Kidney (tissue), 14 donors: ENCODE measurements around the gene PPP2R2D. TPM values are rescaled to one million over a fixed set of nuclear protein-coding genes. Genes with fewer than 3 reads are reported as not detected.

Experiments used
- DNase-seq, 5 donors: peaks; one replicate each; pipeline ENCODE4 v3.0.0-alpha.2; 2013 to 2020
- FAIRE-seq: peaks from 2 replicates; lab custom pipeline; 2012; peaks lifted over from hg19 to GRCh38; lab: Jason Lieb, UNC
- H3K27ac ChIP-seq, 2 donors: one replicate each; pipeline ENCODE4 v1.7.0; 2013; ENCODE audit warnings: low read depth in 2 of 2, low read length in 2 of 2, inconsistent platforms in 1 of 2
- H3K27me3 ChIP-seq: one replicate; pipeline ENCODE4 v1.7.1; 2013; ENCODE audit warnings: low read length, inconsistent platforms; ENCODE audit not compliant: control insufficient read depth, insufficient read depth
- H3K36me3 ChIP-seq, 3 donors: one replicate each; pipeline versions ENCODE4 v1.7.0 to v1.7.1; 2013; ENCODE audit warnings: low read length in 3 of 3, control low read depth in 1 of 3, inconsistent platforms in 1 of 3; ENCODE audit not compliant: insufficient read depth in 3 of 3, control insufficient read depth in 2 of 3
- H3K4me1 ChIP-seq, 3 donors: one replicate each; pipeline versions ENCODE4 v1.7.0 to v1.7.1; 2013; ENCODE audit warnings: low read length in 3 of 3, inconsistent platforms in 1 of 3, low read depth in 1 of 3; ENCODE audit not compliant: control insufficient read depth in 2 of 3, insufficient read depth in 2 of 3
- H3K4me3 ChIP-seq, 3 donors: one replicate each; pipeline versions ENCODE4 v1.7.0 to v1.8.1; 2013; ENCODE audit warnings: low read length in 3 of 3, control low read depth in 1 of 3, inconsistent platforms in 1 of 3
- H3K9ac ChIP-seq, 3 donors: one replicate each; pipeline versions ENCODE4 v1.7.0 to v1.7.1; 2013; ENCODE audit warnings: low read length in 3 of 3, control low read depth in 1 of 3, inconsistent platforms in 1 of 3
- H3K9me3 ChIP-seq, 3 donors: one replicate each; pipeline versions ENCODE4 v1.7.0 to v1.7.1; 2013; ENCODE audit warnings: low read length in 3 of 3, control low read depth in 1 of 3, inconsistent platforms in 1 of 3; ENCODE audit not compliant: control insufficient read depth in 2 of 3, insufficient read depth in 1 of 3
- intact Hi-C: fragments of 100-400 bp; cut with DNase I; formaldehyde crosslinking; loops from one replicate; pipeline ENCODE4 v1.11.1; 2022
- polyA plus RNA-seq: library from polyadenylated mRNA; stranded (reverse); fragments of 350-450 nt; fragmentation: Illumina TruSeq; extraction: RNeasy Lipid Tissue Mini Kit (QIAGEN cat#74804); gene quantifications from one replicate; pipeline ENCODE4 v1.2.3, GENCODE V29; 2014; ENCODE audit warnings: low read depth, low replicate concordance; ENCODE audit not compliant: insufficient read depth
- total RNA-seq: library from RNA; stranded (reverse); fragmentation: NEBNext Ultra II Directional; extraction: Animal tissue kit (Norgen Biotek cat#: 25700); gene quantifications from one replicate; pipeline ENCODE4 v1.2.1, GENCODE V29; 2021
- TF ChIP-seq, protein P1 (sequence below): IDR thresholded peaks from 3 replicates; pipeline ENCODE4 v1.5.1; 2012; ENCODE audit warnings: mild to moderate bottlenecking, moderate library complexity, borderline replicate concordance; ENCODE audit not compliant: insufficient read depth; ENCODE audit errors: extremely low read depth
- donor health status: control.
- donor health status: control.
- donor health status: control.
- donor health status: control.
- donor health status: control.
- donor health status: DM: yes; HTN: yes; CAD: no.
- donor health status: Normal renal cell carcinoma (clear cell type).

Gene PPP2R2D
- total and polyA plus RNA-seq, 2 donors from 2014 or later, result 28.3 to 34.8 TPM

DNA sequence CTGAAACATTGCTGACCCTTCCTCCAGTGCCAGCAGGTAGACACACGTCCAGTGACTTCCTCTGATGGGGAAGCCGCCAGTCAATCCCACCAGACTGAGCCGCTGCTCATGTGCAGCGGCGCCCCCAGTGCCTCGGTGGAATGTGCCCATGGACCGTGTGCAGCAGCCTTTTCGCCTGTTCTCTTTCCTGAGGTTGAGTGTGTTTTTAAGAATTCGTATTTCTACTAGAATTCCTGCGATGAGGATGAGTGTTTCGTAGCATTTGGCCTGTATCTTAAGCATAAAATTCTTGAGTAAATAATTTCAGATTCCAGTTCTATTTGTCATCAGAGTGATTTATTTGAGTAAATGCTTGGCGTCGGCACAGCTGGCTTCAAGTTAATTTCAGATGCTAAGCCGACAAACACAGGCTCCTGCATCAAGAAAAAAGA is 45.5 kb downstream of the PPP2R2D start:
- Histone ChIP-seq H3K27ac (peak overlapping the region in 1 of 2 donors; percentile 29), H3K27me3 (no peaks in the 10 kb centered on the region), H3K36me3 (peaks cover 15 to 57% (median 39%) of the 10 kb centered on the region in 3 donors), H3K4me3 (no peak overlapping the region), H3K9ac (no peak overlapping the region), H3K9me3 (no peaks in the 10 kb centered on the region), H3K4me1 (peaks cover 0 to 17% (median 7%) of the 10 kb centered on the region in 3 donors)
- intact Hi-C loops, result no loop called here
- TF ChIP-seq, protein P1, sequence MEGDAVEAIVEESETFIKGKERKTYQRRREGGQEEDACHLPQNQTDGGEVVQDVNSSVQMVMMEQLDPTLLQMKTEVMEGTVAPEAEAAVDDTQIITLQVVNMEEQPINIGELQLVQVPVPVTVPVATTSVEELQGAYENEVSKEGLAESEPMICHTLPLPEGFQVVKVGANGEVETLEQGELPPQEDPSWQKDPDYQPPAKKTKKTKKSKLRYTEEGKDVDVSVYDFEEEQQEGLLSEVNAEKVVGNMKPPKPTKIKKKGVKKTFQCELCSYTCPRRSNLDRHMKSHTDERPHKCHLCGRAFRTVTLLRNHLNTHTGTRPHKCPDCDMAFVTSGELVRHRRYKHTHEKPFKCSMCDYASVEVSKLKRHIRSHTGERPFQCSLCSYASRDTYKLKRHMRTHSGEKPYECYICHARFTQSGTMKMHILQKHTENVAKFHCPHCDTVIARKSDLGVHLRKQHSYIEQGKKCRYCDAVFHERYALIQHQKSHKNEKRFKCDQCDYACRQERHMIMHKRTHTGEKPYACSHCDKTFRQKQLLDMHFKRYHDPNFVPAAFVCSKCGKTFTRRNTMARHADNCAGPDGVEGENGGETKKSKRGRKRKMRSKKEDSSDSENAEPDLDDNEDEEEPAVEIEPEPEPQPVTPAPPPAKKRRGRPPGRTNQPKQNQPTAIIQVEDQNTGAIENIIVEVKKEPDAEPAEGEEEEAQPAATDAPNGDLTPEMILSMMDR, result no peak
- FAIRE-seq (no peak), DNase-seq (peak in 1 of 5 donors; percentile 20)

DNA sequence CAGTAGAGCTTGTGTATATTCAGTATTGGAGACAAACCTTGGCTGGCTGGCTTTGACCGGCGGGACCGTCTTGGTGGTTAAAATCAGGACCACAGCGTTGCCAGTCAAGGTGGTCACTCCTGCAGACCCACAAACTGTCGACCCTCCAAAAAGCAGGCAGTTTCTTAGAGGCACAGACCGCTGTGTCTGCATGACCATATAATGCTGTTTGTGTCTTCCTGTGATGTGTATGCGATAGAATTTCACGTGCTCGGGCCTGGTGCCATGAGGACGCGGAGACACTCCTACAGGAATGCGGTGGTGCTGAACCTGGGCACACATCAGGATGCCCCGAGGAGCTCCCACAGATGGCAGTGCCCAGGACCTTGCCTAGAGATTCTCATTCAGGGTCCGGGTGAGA is 46.1 kb downstream of the PPP2R2D start:
- intact Hi-C loops, result no loop called here

DNA sequence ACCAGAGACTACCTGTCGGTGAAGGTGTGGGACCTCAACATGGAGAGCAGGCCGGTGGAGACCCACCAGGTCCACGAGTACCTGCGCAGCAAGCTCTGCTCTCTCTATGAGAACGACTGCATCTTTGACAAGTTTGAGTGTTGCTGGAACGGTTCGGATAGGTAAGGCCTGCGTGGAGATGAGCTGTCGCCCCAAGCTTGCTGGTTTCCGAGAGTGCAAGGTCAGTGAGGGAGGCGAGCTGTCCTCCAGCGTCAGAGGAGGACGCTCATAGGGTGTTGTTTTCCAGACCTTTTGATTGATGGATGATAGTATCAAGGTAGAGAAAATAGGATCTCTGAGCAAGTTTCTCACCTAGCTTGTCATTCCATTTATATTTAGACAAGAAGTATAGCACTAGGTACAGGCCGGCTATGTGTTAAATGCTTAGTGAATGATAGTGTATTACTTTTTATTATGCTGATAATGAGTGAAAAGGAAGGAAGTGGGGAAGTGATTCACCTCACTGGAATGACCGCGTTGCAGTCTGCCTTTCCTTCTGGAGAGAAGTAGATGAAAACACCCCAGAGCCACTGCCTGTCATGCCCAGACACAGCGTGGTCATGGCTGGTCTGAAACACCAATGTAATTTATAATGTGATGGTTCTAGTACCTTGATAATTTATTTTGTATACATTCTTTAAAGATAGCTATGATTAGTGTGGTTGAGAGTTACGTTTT is 47.0 kb downstream of the PPP2R2D start:
- no peaks in the 10 kb centered on the region for H3K9me3 ChIP-seq
- H3K4me3 ChIP-seq, result no peak overlapping the region
- H3K36me3 ChIP-seq, result peaks cover 13 to 53% (median 37%) of the 10 kb centered on the region in 3 donors
- intact Hi-C loops, result no loop called here
- DNase-seq (peak in 2 of 5 donors; percentile 6 to 53), FAIRE-seq (no peak)
- TF ChIP-seq, protein P1, result no peak
- H3K9ac ChIP-seq, result no peak overlapping the region
- peaks cover 0 to 17% (median 7%) of the 10 kb centered on the region in 3 donors for H3K4me1 ChIP-seq
- no peak overlapping the region for H3K27ac ChIP-seq
- no peaks in the 10 kb centered on the region for H3K27me3 ChIP-seq

More for the DNA sequence above, 46.1 kb downstream of the PPP2R2D start:
- TF ChIP-seq, protein P1, result no peak
- no peak for DNase-seq
- H3K4me1 ChIP-seq, result peaks cover 0 to 17% (median 7%) of the 10 kb centered on the region in 3 donors
- no peaks in the 10 kb centered on the region for H3K27me3 ChIP-seq
- peaks cover 13 to 53% (median 37%) of the 10 kb centered on the region in 3 donors for H3K36me3 ChIP-seq
- no peaks in the 10 kb centered on the region for H3K9me3 ChIP-seq
- no peak for FAIRE-seq
- no peak overlapping the region for H3K27ac ChIP-seq
- no peak overlapping the region for H3K4me3 ChIP-seq
- H3K9ac ChIP-seq, result no peak overlapping the region
